ENCODE data around the gene GNA12.

GNA12 gene

DNA sequence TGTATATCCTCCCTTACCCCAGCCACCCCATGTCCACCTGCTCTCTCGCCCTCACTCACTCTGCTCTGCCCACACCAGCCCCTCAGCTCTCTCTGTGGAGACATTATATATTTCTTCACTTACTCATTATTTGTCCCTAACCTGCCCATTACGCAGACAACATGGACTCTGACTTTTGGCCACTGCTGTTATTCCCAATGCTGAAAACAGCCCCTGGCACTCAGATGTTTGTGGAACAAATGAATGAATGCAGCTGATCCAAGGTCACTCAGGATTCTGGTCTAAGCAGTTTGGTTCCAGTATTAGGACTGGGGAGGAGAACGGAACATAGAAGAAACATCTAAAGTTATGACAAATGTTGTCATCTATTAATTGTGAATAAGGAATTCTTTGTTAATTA is 26.7 kb downstream of the GNA12 start:
- no peak for DNase-seq (ENCODE audit: low read depth, low spot score)

GRCh38 chr7:2815875-2816245 is 28.2 kb downstream of the GNA12 start:
- no peak for DNase-seq (ENCODE audit: low read depth, low spot score)

- no peak for DNase-seq (ENCODE audit: low read depth, low spot score)
These were observed 28.9 kb downstream of the GNA12 start for GRCh38 chr7:2814946-2815874.

- no peak for DNase-seq (ENCODE audit: low read depth, low spot score)
These were observed 29.7 kb downstream of the GNA12 start for GRCh38 chr7:2814186-2814945.

DNA sequence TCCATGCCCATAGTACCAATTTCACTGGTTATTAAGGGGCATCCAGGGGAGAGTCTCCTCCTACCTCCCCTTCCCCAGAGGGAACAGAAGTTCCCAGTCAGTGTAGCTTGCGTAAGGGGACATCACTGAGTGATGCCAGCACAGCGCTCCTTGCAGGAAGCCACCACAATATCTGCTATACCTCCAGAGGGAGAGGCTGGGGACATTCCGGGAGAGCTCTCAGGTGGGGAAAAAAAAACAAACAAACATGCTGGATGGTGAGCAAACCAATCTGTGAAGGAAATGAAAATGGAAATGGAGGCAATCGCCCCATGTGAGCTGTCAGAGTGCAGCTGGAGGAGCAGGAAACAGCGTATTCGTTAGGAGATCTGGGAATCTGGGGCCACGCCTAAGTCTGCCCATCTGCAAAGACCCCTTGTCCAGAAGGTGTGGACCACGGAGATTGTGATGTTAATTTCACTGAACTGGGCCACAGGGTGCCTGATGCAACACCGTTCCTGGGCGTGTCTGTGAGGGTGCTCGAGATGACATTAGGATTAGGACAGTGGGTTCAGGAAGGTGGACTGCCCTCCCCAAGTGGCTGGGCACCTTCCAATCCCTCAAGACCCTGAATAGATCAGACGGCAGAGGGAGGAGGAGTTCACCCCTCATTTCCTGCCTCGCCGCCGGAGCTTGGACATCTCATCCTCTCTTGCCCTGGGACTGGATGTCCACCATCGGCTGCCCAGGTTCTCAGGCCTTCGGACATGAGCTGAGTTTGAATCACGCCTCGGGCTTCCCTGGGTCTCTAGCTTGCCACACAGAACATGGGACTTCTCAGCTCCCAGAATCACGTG is 30.5 kb downstream of the GNA12 start:
- DNase-seq (ENCODE audit: low read depth, low spot score) = no peak

DNA sequence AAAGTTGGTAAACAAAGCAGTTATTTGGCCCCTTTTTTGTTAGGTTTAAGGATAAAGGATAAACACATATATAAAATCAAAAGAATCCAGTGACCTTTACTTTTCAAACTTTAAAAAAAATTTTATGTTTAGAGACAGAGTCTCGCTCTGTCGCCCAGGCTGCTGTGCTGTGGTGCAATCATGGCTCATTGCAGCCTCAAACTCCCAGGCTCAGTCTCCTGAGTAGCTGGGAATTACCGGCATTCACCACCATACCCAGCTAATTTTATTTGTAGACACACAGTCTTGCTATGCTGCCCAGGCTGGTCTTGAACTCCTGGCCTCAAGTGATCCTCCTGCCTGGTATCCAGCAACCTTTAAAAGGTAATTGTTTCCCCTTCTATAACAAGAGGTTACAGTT is 31.3 kb downstream of the GNA12 start:
- DNase-seq (ENCODE audit: low read depth, low spot score) = no peak

DNA sequence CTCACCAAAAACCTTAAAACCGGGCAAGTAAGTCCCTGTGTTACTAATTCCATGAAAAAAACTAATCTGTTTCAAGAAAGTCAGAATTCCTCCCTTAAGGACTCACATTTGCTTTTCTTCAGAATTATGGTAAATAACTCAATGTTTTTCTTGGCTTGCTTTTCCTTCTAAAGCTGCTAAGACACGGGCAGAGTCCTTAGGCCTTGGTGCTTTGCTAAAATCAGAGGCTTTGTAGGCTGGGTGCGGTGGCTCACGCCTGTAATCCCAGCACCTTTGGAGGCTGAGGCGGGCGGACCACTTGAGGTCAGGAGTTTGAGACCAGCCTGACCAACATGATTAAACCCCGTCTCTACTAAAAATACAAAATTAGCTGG is 32.0 kb downstream of the GNA12 start:
- DNase-seq (ENCODE audit: low read depth, low spot score) = no peak

DNA sequence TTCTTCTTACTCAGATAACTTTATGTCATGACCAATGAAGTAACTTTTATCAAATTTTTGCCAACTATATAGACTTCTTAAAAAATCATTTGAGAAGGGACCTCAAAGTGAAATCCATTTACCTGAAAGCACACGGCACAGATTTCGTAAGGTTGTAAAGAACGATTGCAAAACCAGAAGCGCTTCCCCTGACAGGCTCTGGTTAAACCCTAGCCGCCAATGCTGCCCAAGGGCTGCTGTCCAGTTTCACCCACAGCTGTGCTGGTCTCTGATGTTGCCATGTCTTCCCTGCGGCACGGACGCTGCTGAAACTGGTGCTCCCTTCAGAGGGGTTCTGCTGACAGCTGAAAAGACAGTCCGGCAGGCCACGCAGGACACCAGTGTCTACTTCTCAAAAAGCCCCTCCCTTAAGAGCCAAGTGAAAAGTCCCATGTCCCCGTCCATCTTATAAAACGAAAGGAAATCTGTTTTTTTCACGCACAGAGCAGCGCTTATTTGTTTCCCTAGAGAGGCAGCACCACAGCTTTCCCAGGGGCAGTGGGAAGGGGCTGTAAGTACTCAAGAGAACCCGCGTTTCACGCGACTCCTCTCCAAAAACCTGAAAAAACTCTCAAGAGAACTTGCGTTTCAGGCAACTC is 32.5 kb downstream of the GNA12 start:
- no peak for DNase-seq (ENCODE audit: low read depth, low spot score)

DNA sequence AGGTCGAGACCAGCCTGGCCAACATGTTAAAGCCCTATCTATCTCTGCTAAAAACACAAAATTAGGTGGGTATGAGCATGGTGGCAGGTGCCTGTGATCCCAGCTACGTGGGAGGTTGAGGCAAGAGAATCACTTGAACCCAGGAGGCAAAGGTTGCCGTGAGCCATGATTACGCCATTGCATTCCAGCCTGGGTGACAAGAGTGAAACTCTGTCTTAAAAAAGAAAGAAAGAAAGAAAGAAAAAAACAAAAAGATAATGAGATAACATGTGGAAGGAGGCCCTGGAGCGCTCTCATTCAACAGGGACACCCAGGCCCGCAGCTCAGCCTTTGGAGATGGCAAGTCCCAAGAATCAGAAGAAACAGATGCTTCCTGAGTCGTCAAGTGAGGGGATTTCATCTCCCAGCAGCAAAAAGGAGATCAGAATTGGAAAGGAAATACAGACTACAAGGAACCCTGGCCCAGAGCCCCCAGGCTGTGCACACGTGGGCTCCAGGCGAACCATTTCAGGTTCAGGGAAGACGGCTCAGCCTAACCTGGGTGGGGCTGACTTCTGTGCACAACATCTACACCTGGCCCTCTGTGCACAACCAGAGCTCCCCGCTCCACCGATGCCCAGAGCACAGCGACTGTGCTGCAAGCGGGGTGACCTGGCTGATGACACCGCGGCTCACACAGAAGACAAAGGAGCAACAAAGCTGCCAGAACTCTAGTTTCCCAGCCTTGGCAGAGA is 33.3 kb downstream of the GNA12 start:
- no peak for DNase-seq (ENCODE audit: low read depth, low spot score)

DNA sequence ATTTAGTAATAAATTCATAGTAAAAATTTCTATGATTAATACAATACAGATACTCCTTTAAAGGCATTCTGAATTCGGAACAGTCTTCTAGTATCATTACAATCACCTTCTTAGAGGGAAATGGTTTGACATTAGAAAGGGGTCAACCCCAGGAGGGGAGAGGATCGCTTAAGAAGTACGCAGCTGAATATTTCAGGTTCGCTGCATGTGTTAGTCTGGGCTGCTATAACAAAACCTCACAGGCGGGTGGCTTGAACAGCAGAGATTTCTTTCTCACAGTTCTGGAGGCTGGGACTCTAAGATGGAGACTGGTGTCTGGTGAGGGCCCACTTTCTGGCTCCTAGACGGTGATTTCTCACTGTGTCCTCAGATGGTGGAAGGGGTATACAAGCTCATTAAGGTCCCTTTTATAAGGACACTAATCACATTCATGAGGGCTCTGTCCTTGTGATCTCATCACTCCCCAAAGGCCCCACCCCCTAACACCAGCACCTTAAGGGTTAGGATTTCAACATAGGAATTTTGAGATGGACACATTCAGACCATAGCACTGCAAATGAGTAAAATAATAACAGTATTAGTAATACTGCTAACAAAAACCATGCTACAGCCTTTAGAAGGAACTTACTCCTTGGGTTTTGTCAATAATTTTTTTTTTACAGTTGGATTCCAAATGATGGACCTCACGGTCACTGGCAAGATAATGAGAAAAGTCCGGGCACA is 34.0 kb downstream of the GNA12 start:
- no peak for DNase-seq (ENCODE audit: low read depth, low spot score)

DNA sequence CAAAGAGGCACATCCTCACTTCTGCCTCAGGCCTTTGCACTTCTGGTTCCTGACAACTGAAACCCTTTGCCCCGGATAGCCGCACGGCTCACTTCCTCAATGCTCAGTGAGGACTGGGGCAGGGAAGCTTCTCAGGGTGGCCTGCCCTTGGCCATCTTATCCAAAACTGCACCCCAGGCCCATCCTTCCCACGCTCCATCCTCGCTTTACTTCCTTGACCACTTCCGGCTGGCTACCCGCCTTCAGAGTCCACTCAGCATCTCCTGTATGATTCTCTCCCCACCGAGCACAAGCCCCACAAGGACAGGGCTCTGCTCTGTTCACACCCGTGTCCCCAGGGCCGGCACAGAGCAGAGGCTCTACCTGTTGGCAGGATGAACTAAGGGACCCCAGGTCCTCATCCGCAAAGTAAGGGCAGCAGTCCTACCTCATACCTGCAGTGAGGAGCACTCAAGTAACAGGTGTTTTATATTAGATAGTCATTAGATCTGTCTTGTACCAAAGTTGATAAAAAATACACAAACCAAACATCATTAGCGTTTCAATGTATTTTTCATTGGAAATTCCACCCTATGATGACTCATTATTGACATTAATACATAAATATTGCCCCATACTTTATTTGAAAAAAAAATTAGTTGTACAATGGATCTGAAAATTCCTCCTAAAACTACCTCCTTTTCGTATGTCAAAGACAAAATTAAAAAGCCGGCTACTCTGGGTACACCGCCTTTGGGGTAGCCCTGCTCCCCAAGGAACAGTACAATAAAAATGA is 35.0 kb downstream of the GNA12 start:
- no peak for DNase-seq (ENCODE audit: low read depth, low spot score)

DNA sequence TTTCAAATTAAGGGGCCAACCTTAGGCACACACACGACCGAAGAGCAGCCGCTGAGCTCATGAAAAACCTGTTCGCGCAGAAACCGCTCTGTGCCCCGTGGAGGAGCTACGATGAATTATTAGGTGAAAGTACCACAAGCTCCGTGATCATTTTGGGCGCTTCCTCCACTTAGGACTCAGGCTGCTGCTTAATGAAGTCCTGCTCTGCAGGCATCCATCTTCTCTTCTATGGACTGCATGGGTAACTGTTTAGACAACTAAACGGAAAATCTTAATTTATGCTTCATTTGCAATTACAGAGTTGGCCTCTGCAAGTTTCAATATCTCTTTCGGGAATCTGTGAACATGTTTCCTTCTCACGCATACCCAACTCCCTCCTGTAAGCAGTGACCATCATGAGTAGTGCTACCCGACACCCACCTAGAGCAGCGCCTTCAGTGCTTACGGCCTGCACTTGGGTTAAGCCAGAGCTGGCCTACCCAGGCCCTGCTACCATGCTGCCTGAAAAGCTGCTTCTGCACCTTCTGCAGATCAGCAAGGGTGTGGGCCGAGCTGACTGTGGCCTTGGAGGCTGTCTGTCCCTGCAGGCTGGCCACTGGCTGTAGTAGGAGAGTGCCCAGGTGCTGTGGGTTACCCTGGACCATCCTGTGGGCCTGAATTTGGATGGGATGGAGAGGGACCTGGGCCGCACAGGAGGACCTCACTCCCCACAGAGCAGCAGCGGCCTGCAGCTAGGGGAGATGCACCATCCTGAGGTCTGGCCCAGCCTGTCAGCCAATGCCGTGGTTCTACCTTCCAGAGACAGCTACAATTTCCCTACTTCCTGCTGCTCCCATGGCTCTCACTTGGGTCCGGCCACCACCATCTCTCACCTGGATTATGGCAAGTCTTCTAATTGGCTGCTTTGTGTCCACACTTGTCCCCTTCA is 36.0 kb downstream of the GNA12 start:
- DNase-seq (ENCODE audit: low read depth, low spot score) = no peak

- DNase-seq (ENCODE audit: low read depth, low spot score) = no peak
These were observed 36.7 kb downstream of the GNA12 start for GRCh38 chr7:2807460-2807844.

DNA sequence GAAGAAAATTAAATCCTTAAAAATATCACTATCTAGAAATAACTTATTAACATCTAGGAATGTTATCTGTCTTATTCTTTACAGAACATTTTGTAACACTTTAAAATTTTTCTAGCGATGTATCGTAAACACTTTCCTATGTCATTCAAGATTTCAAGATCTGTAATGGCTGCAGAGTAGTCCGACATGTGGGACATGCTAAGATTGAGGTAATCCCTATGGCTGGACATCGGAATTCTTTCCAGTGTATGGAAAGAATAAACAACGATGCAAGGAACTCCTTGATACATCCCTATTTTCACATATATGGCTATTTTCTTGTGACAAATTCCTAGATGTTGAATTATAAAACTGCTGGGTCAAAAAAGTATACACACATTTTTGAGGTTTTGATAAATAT is 37.5 kb downstream of the GNA12 start:
- DNase-seq (ENCODE audit: low read depth, low spot score) = no peak

- no peak for DNase-seq (ENCODE audit: low read depth, low spot score)
These were observed 38.7 kb downstream of the GNA12 start for GRCh38 chr7:2805213-2805944.

- no peak for DNase-seq (ENCODE audit: low read depth, low spot score)
These were observed 39.8 kb downstream of the GNA12 start for GRCh38 chr7:2804227-2804763.

DNA sequence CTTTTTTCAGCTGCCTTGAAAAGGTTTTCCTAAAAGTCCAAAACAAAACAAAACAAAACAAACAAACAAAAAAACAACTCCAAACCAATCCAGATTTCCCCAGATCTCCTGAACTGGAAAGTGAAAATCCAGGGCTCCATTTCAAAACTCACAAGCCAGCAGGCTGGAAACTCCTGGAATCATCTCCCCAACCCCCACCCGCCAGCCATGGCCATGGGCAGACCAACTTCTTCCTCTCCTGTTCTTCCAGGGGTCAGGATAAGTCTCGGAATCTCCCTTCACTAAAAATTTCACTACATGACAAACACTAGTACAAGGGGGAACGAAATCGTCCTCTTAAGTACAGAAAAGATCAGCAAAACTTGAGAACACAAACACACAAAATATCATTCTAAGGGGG is 40.4 kb downstream of the GNA12 start:
- no peak for DNase-seq (ENCODE audit: low read depth, low spot score)

DNA sequence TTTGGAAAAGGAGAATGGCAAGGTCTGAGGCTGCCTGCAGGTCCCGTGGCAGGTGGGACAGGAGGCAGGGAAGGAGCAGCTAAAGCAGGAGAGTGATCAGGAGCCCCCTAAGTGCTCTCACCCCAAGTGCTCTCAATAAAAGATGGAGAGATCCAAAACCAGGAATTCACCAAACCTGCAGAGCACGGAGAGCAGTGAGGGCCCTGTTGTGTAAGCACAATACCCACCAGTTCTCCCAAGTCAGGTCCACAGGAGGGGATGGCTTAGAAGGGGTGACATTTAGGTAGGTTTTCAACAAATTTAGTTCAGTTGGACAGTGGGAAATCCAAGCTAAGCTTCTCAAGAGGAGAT is 40.8 kb downstream of the GNA12 start:
- DNase-seq (ENCODE audit: low read depth, low spot score) = no peak
